ENCODE measurements around the gene HOXD12. TPM values are rescaled to one million over a fixed set of nuclear protein-coding genes. Genes with fewer than 3 reads are reported as not detected.

HOXD12 gene
- polyA plus RNA-seq, 1 of the 3 experiments (the other 2 are of a cell fraction): not detected

- TF ChIP-seq ZBTB33 (IDR thresholded peaks at IDR 0.05; ENCODE audit: borderline replicate concordance, low read depth) (no peak), RAD21 (IDR thresholded peaks at IDR 0.05; ENCODE audit: low read length) (peak; percentile 75), EZH2phosphoT487 (IDR thresholded peaks at IDR 0.05; ENCODE audit: borderline replicate concordance, low read depth) (peak; percentile 77; the same call in 1 of the 2 replicates), SMC3 (IDR thresholded peaks at IDR 0.05; ENCODE audit: low read depth, low read length) (peak; percentile 51), CTCF (IDR thresholded peaks at IDR 0.05) (peak; percentile 78), MAX (IDR thresholded peaks at IDR 0.05; ENCODE audit: low read depth) (0 out of 2 replicates have a peak, but pooled peaks have one; percentile 23)
- Histone ChIP-seq H3K79me2 (ENCODE audit: insufficient read depth) (no peaks in the 10 kb centered on the region), H3K9me2 (no peaks in the 10 kb centered on the region), H3K4me2 (peak overlapping the region; percentile 66), H3K27me3 (ENCODE audit: insufficient read depth) (peaks cover 95% of the 10 kb centered on the region), H3K4me1 (ENCODE audit: control insufficient read depth in 1 of 2, insufficient read depth in 2 of 2, low read depth in 1 of 2, low read length in 1 of 2) (peaks cover 0 to 24% of the 10 kb centered on the region in 2 experiments; a peak in 1 of 4 replicates), H4K20me1 (ENCODE audit: insufficient read depth) (0 out of 2 replicates have a peak, but pooled peaks cover 8% of the 10 kb centered on the region), H3K27ac (ENCODE audit: low read depth in 2 of 2, low read length in 1 of 2) (no peak overlapping the region), H3K36me3 (replicated peaks in 1 of 2; ENCODE audit: control insufficient read depth in 1 of 2, insufficient read depth in 2 of 2, low read length in 1 of 2) (no peaks in the 10 kb centered on the region), H2AFZ (ENCODE audit: low read depth) (no peak overlapping the region; the same call in 1 of the 2 replicates), H3K4me3 (ENCODE audit: low read depth in 2 of 2, low read length in 1 of 2) (peak overlapping the region; percentile 40 to 52), H3K9me3 (no peaks in the 10 kb centered on the region), H3K9ac (no peak overlapping the region), H3F3A (replicated peaks; ENCODE audit: insufficient read depth) (no peaks in the 10 kb centered on the region)
- ChIA-PET POLR2A (no interaction called here), CTCF (interaction anchor here (0.6 to 13.5 kb wide), 46 partner anchors 8 to 1395 kb away, joined by 3 to 264 read pairs (median 4); partner anchors contain the start of genes HOXD10, HOXD11 and HOXD12)
- DNase-seq: peak; percentile 86
- 8% methylated on average over 30 of the region's 49 CpGs for WGBS (ENCODE audit: low lambda C conversion rate)
Measured at GRCh38 chr2:176088048-176088936, 11.3 kb upstream of the HOXD12 start.

GRCh38 chr2:176088937-176089842, 10.4 kb upstream of the HOXD12 start:
- Histone ChIP-seq H3K9ac (no peak overlapping the region), H4K20me1 (ENCODE audit: insufficient read depth) (0 out of 2 replicates have a peak, but pooled peaks cover 3% of the 10 kb centered on the region), H3K9me2 (no peaks in the 10 kb centered on the region), H3K4me2 (no peak overlapping the region), H3K4me1 (ENCODE audit: control insufficient read depth in 1 of 2, insufficient read depth in 2 of 2, low read depth in 1 of 2, low read length in 1 of 2) (peaks cover 0 to 25% of the 10 kb centered on the region in 2 experiments; a peak in 1 of 4 replicates), H3K4me3 (ENCODE audit: low read depth in 2 of 2, low read length in 1 of 2) (no peak overlapping the region), H3F3A (replicated peaks; ENCODE audit: insufficient read depth) (no peaks in the 10 kb centered on the region), H3K36me3 (replicated peaks in 1 of 2; ENCODE audit: control insufficient read depth in 1 of 2, insufficient read depth in 2 of 2, low read length in 1 of 2) (no peaks in the 10 kb centered on the region), H2AFZ (ENCODE audit: low read depth) (no peak overlapping the region), H3K27me3 (ENCODE audit: insufficient read depth) (peaks cover 95% of the 10 kb centered on the region), H3K79me2 (ENCODE audit: insufficient read depth) (no peaks in the 10 kb centered on the region), H3K27ac (ENCODE audit: low read depth in 2 of 2, low read length in 1 of 2) (no peak overlapping the region), H3K9me3 (no peaks in the 10 kb centered on the region)
- POLR2A ChIA-PET: no interaction called here
- 22% methylated on average over 6 of the region's 6 CpGs for whole genome bisulfite sequencing (ENCODE audit: low lambda C conversion rate)
- DNase-seq: no peak
- TF ChIP-seq NRF1 (IDR thresholded peaks at IDR 0.05; ENCODE audit: low read depth, low read length) (no peak), RFX5 (IDR thresholded peaks at IDR 0.05; ENCODE audit: low read length) (no peak)
- CTCF ChIA-PET: interaction anchor here (0.6 to 13.5 kb wide), 35 partner anchors 9 to 1395 kb away, joined by 3 to 264 read pairs (median 5); partner anchors contain the start of genes HOXD10, HOXD11 and HOXD12

Data from SK-N-SH (cell line).